ENCODE results near the gene COPG2. TPM values are rescaled to one million over a fixed set of nuclear protein-coding genes. Genes with fewer than 3 reads are reported as not detected.

Gene COPG2
- total and polyA plus RNA-seq, 9 donors: 23.8 to 64.1 (median 42.3) TPM

GRCh38 chr7:130461272-130461671 lies 207.3 kb downstream of the COPG2 start:
- Histone ChIP-seq H3K27ac (no peak overlapping the region), H3K36me3 (no peaks in the 10 kb centered on the region), H3K4me3 (no peak overlapping the region), H3K4me1 (ENCODE audit: insufficient read depth) (no peaks in the 10 kb centered on the region), H3K27me3 (no peaks in the 10 kb centered on the region), H3K9me3 (no peaks in the 10 kb centered on the region)
- TF ChIP-seq POLR2A (IDR thresholded peaks at IDR 0.05) (no peak), EP300 (IDR thresholded peaks at IDR 0.05) (no peak), CTCF (IDR thresholded peaks at IDR 0.05) (no peak)
- DNase-seq: no peak
- intact Hi-C loops (cut with DNase I): no loop called here
- 13 to 54% (median 14%) methylated on average over 2 of the region's 2 CpGs for WGBS, 3 donors

GRCh38 chr7:130458257-130458656 lies 210.3 kb downstream of the COPG2 start:
- no peaks in the 10 kb centered on the region for H3K36me3 ChIP-seq
- no peaks in the 10 kb centered on the region for H3K27me3 ChIP-seq
- H3K9me3 ChIP-seq: no peaks in the 10 kb centered on the region
- no peak overlapping the region for H3K4me3 ChIP-seq
- no peaks in the 10 kb centered on the region for H3K4me1 ChIP-seq (ENCODE audit: insufficient read depth)
- no peak for TF ChIP-seq EP300 (IDR thresholded peaks at IDR 0.05)
- no peak for TF ChIP-seq CTCF (IDR thresholded peaks at IDR 0.05)
- no peak for TF ChIP-seq POLR2A (IDR thresholded peaks at IDR 0.05)
- no peak for DNase-seq
- WGBS, 3 donors: 83 to 86% (median 84%) methylated on average over 2 of the region's 2 CpGs
- H3K27ac ChIP-seq: no peak overlapping the region
- intact Hi-C loops (cut with DNase I): no loop called here

MicroRNA genes within 50 kb of the gene (microRNA counts, 767-probe panel; counts per million panel counts)
- microRNA hsa-miR-335-5p: 1,810 counts per million, percentile 80 among the panel's probes with 10 or more counts

Small RNAs within 50 kb of the gene (microRNA-seq; reads per million reads assigned to microRNA genes)
- gene MIR335: 1,261 to 4,447 (median 2,737) reads per million in 3 donors

Small RNAs within 50 kb of the gene (small RNA-seq; reads per million reads assigned to genes)
- gene MIR335: not detected
- gene RF02148: not detected
- not detected for gene RF02149
- gene RF02150: not detected
- 8.0 reads per million, percentile 83 among the genes with 10 or more reads in this experiment for gene RNA5SP246

Other genes with a start within 250 kb of the COPG2 start
- gene CEP41, start 227.7 kb downstream of the COPG2 start, total RNA-seq: 10 to 100 TPM in 5 of 7 donors, 1 to 10 TPM in 2; 1.8 to 21.3 (median 10.5) TPM
- gene CEP41, start 227.7 kb downstream of the COPG2 start, polyA plus RNA-seq: 10 to 100 TPM in 1 of 2 donors, 1 to 10 TPM in 1; 4.7 to 15.3 TPM
- 10 to 100 TPM; 16.2 to 64.5 (median 35.5) TPM for gene MEST, start 176.7 kb downstream of the COPG2 start, total RNA-seq
- gene MEST, start 176.7 kb downstream of the COPG2 start, polyA plus RNA-seq: 10 to 100 TPM; 19.3 to 38.7 TPM
- gene TSGA13, start 17.8 kb upstream of the COPG2 start, total RNA-seq: not detected
- not detected for gene TSGA13, start 17.8 kb upstream of the COPG2 start, polyA plus RNA-seq
- gene KLF14, start 65.5 kb upstream of the COPG2 start, total RNA-seq: under 1 TPM in 5 of 7 donors, not detected in 2; 0.10 to 0.84 (median 0.30) TPM
- under 1 TPM in 1 of 2 donors, not detected in 1; 0.10 TPM for gene KLF14, start 65.5 kb upstream of the COPG2 start, polyA plus RNA-seq